ENCODE measurements around the gene GPAT3. TPM values are rescaled to one million over a fixed set of nuclear protein-coding genes. Genes with fewer than 3 reads are reported as not detected.
A peak's percentile ranks its signal among the peaks of the same experiment; 100 is the strongest.
"Not testable (repeated sequence)": the region's sequence is repeated elsewhere in the genome, so short reads cannot be mapped to it uniquely, and the experiment has no call there.

Gene GPAT3
- total RNA-seq, 1 experiment from 2014 or later = 15.1 TPM

GRCh38 chr4:83572848-83573247 is 36.9 kb downstream of the GPAT3 start:
- Histone ChIP-seq H3K4me3 (ENCODE audit: low read depth in 2 of 2, low read length in 2 of 2) (no peak overlapping the region), H3K36me3 (ENCODE audit: control insufficient read depth, insufficient read depth, low read length) (no peaks in the 10 kb centered on the region), H3K27ac (ENCODE audit: low read length) (no peak overlapping the region), H3K9me3 (ENCODE audit: control insufficient read depth, insufficient read depth, low read depth, low read length) (no peaks in the 10 kb centered on the region), H3K27me3 (ENCODE audit: control insufficient read depth, insufficient read depth, low read length) (no peaks in the 10 kb centered on the region), H3K4me1 (ENCODE audit: control insufficient read depth, insufficient read depth, low read length) (no peaks in the 10 kb centered on the region)
- in situ Hi-C loops (cut with HindIII; ENCODE audit: low pct_unique_long_range_greater_than_20kb, low sequenced_read_pairs) = no loop called here
- intact Hi-C loops (cut with micrococcal nuclease; ENCODE audit: unreplicated experiment) = no loop called here
- CTCF ChIA-PET = interaction anchor here (0.6 kb wide), 1 partner anchor 10 kb away, joined by 10 read pairs; no protein-coding TSS in a partner anchor
- ATAC-seq = no peak
- no peak for TF ChIP-seq CTCF (IDR thresholded peaks at IDR 0.05)
- peak in 1 of 2 experiments; percentile 61; a peak in 1 of 4 replicates for TF ChIP-seq REST (IDR thresholded peaks at IDR 0.05; ENCODE audit: insufficient read depth in 1 of 2, low read depth in 2 of 2, low read length in 1 of 2)
- POLR2A ChIA-PET = no interaction called here
- no TSS peak for BruUV-seq (replicated peaks)
- DNase-seq (ENCODE audit: low read depth, low spot score) = no peak

GRCh38 chr4:83574247-83574646 is 38.3 kb downstream of the GPAT3 start:
- no peaks in the 10 kb centered on the region for H3K4me1 ChIP-seq (ENCODE audit: control insufficient read depth, insufficient read depth, low read length)
- POLR2A ChIA-PET = no interaction called here
- TF ChIP-seq REST (IDR thresholded peaks at IDR 0.05; ENCODE audit: insufficient read depth in 1 of 2, low read depth in 2 of 2, low read length in 1 of 2) = no peak
- no peak for TF ChIP-seq CTCF (IDR thresholded peaks at IDR 0.05)
- TF ChIP-seq POLR2AphosphoS5 (IDR thresholded peaks at IDR 0.05; ENCODE audit: low read depth, low read length) = no peak
- no peak for TF ChIP-seq TCF7L2 (IDR thresholded peaks at IDR 0.05; ENCODE audit: low read depth, low read length)
- no peak for TF ChIP-seq SIN3A (IDR thresholded peaks at IDR 0.05; ENCODE audit: borderline replicate concordance, insufficient read depth, low read depth, low read length)

GRCh38 chr4:83576237-83576636 is 40.3 kb downstream of the GPAT3 start:
- H3K27me3 ChIP-seq (ENCODE audit: control insufficient read depth, insufficient read depth, low read length); DNase-seq (ENCODE audit: low read depth, low spot score); H3K36me3 ChIP-seq (ENCODE audit: control insufficient read depth, insufficient read depth, low read length); ATAC-seq; POLR2A ChIA-PET; intact Hi-C loops (cut with micrococcal nuclease; ENCODE audit: unreplicated experiment); in situ Hi-C loops (cut with HindIII; ENCODE audit: low pct_unique_long_range_greater_than_20kb, low sequenced_read_pairs); H3K27ac ChIP-seq (ENCODE audit: low read length); H3K4me1 ChIP-seq (ENCODE audit: control insufficient read depth, insufficient read depth, low read length); H3K4me3 ChIP-seq (ENCODE audit: low read depth in 2 of 2, low read length in 2 of 2); CTCF ChIA-PET; H3K9me3 ChIP-seq (ENCODE audit: control insufficient read depth, insufficient read depth, low read depth, low read length); BruUV-seq (replicated peaks): not testable (repeated sequence)

More at GRCh38 chr4:83574247-83574646, 38.3 kb downstream of the GPAT3 start:
- ATAC-seq = no peak
- Histone ChIP-seq H3K27ac (ENCODE audit: low read length) (no peak overlapping the region), H3K9me3 (ENCODE audit: control insufficient read depth, insufficient read depth, low read depth, low read length) (no peaks in the 10 kb centered on the region), H3K36me3 (ENCODE audit: control insufficient read depth, insufficient read depth, low read length) (no peaks in the 10 kb centered on the region), H3K27me3 (ENCODE audit: control insufficient read depth, insufficient read depth, low read length) (no peaks in the 10 kb centered on the region), H3K4me3 (ENCODE audit: low read depth in 2 of 2, low read length in 2 of 2) (no peak overlapping the region)
- no peak for DNase-seq (ENCODE audit: low read depth, low spot score)
- intact Hi-C loops (cut with micrococcal nuclease; ENCODE audit: unreplicated experiment) (no loop called here), in situ Hi-C loops (cut with HindIII; ENCODE audit: low pct_unique_long_range_greater_than_20kb, low sequenced_read_pairs) (no loop called here)
- CTCF ChIA-PET = no interaction called here
- no TSS peak for BruUV-seq (replicated peaks)

All from Panc1 (cell line).